Psoas muscle (tissue), 8 donors: ENCODE results near the gene TRPV5. TPM values are rescaled to one million over a fixed set of nuclear protein-coding genes. Genes with fewer than 3 reads are reported as not detected.

Experiments
- ATAC-seq, 4 donors: fragments of 200-7000 bp; cut with Tn5 transposase; one replicate each; pipeline ENCODE4 v1.9.1; 2020; ENCODE audit warnings: moderate library complexity in 3 of 4, mild to moderate bottlenecking in 2 of 4
- DNase-seq, 2 donors: peaks; one replicate each; pipeline ENCODE4 v3.0.0-alpha.2; 2020
- H3K27ac ChIP-seq: fragments of 200-600 bp; one replicate; pipeline ENCODE4 v1.8.0; 2022
- H3K27me3 ChIP-seq, 3 donors: fragments of 200-600 bp in 1 of 3; one replicate each; pipeline versions ENCODE4 v1.6.1 to v1.8.0; 2013 to 2022; ENCODE audit warnings: low read length in 2 of 3, mild to moderate bottlenecking in 2 of 3, moderate library complexity in 1 of 3; ENCODE audit not compliant: insufficient read depth in 3 of 3
- H3K36me3 ChIP-seq, 2 donors: fragments of 200-600 bp in 1 of 2; one replicate each; pipeline versions ENCODE4 v1.6.1 to v1.8.0; 2013 to 2022; ENCODE audit warnings: low read depth in 1 of 2, mild to moderate bottlenecking in 1 of 2, moderate library complexity in 1 of 2; ENCODE audit not compliant: insufficient read depth in 1 of 2
- H3K4me1 ChIP-seq: fragments of 200-600 bp; one replicate; pipeline ENCODE4 v1.8.0; 2022
- H3K4me3 ChIP-seq: fragments of 200-600 bp; one replicate; pipeline ENCODE4 v1.8.0; 2022; ENCODE audit warnings: mild to moderate bottlenecking
- H3K9me3 ChIP-seq: fragments of 200-600 bp; one replicate; pipeline ENCODE4 v1.8.0; 2022
- CTCF ChIP-seq: fragments of 200-600 bp; IDR thresholded peaks from one replicate; pipeline ENCODE4 v1.8.0; 2022; ENCODE audit warnings: antibody characterized with exemption
- WGBS, 3 donors: extraction: QIAGEN DNeasy Blood & Tissue Kit; methylation state at CpG; one replicate each; pipeline versions ENCODE4 v1.1.6 to v1.1.7; 2013; 5-methylcytosine and 5-hydroxymethylcytosine counted together
- intact Hi-C, 2 donors: fragments of 100-400 bp; cut with DNase I; formaldehyde crosslinking; loops; one replicate each; pipeline versions ENCODE4 v1.11.0 to v1.14.2; 2022
- polyA plus RNA-seq, 3 donors: library from polyadenylated mRNA; stranded (reverse); fragments of 200-250 nt; gene quantifications; one replicate each; pipeline ENCODE4 v1.2.3, GENCODE V29; 2013
- total RNA-seq, 4 donors: library from RNA; stranded (reverse); fragmentation: NEBNext Ultra II Directional in 2 of 4; extraction: Animal tissue kit (Norgen Biotek cat#: 25700) in 2 of 4; gene quantifications; one replicate each; pipeline versions ENCODE4 v1.2.1 to v1.2.4, GENCODE V29; 2021 to 2023
- donor health status: healthy with polysubstance abuse.
- donor health status: DM: no; HTN: no; CAD: no; lungs with moderate emphysema.
- donor health status: Bipolar disorder and iron deficiency.
- donor health status: healthy.
- donor health status: DM: yes; HTN: yes; CAD: no.
- donor health status: DM: no; HTN: no; CAD: no.
- donor health status: DM: no; HTN: no; CAD: no.
- donor health status: DM: yes; HTN: yes; CAD: no.

Gene TRPV5
- total and polyA plus RNA-seq, 7 donors: 0.06 TPM; not detected in 6

GRCh38 chr7:142883145-142883544 lies 50.4 kb downstream of the TRPV5 start:
- intact Hi-C loops: no loop called here
- WGBS, 3 donors: 85 to 88% (median 87%) methylated on average over 10 of the region's 10 CpGs
- DNase-seq: no peak
- H3K4me1 ChIP-seq: no peaks in the 10 kb centered on the region
- TF ChIP-seq CTCF: no peak
- H3K36me3 ChIP-seq: no peaks in the 10 kb centered on the region
- H3K4me3 ChIP-seq: no peak overlapping the region
- H3K9me3 ChIP-seq: no peaks in the 10 kb centered on the region
- ATAC-seq: no peak
- H3K27me3 ChIP-seq: peaks cover 0 to 27% (median 13%) of the 10 kb centered on the region in 3 donors
- no peak overlapping the region for H3K27ac ChIP-seq

GRCh38 chr7:142882338-142882678 lies 51.2 kb downstream of the TRPV5 start:
- Histone ChIP-seq H3K36me3 (no peaks in the 10 kb centered on the region), H3K9me3 (no peaks in the 10 kb centered on the region), H3K4me1 (no peaks in the 10 kb centered on the region), H3K27ac (no peak overlapping the region), H3K4me3 (no peak overlapping the region), H3K27me3 (peaks cover 0 to 26% (median 13%) of the 10 kb centered on the region in 3 donors)
- WGBS, 3 donors: 69 to 80% (median 70%) methylated on average over 5 of the region's 5 CpGs
- intact Hi-C loops: no loop called here
- ATAC-seq: no peak
- no peak for TF ChIP-seq CTCF
- no peak for DNase-seq

- 76 to 88% (median 83%) methylated on average over 9 of the region's 9 CpGs for WGBS, 3 donors
- Histone ChIP-seq H3K36me3 (no peaks in the 10 kb centered on the region), H3K27me3 (peaks cover 0 to 22% (median 13%) of the 10 kb centered on the region in 3 donors), H3K9me3 (no peaks in the 10 kb centered on the region), H3K4me1 (no peaks in the 10 kb centered on the region), H3K27ac (no peak overlapping the region), H3K4me3 (no peak overlapping the region)
- no peak for ATAC-seq
- intact Hi-C loops: no loop called here
- no peak for TF ChIP-seq CTCF
- no peak for DNase-seq
Observed at GRCh38 chr7:142881586-142882337, 51.8 kb downstream of the TRPV5 start.

- intact Hi-C loops: no loop called here
- peak; percentile 43 for TF ChIP-seq CTCF
- Histone ChIP-seq H3K4me3 (no peak overlapping the region), H3K9me3 (no peaks in the 10 kb centered on the region), H3K27ac (no peak overlapping the region), H3K4me1 (no peaks in the 10 kb centered on the region), H3K27me3 (peaks cover 0 to 22% (median 11%) of the 10 kb centered on the region in 3 donors), H3K36me3 (no peaks in the 10 kb centered on the region)
- ATAC-seq (no peak), DNase-seq (no peak)
- 32 to 34% (median 32%) methylated on average over 8 of the region's 8 CpGs for WGBS, 3 donors
Observed at GRCh38 chr7:142880876-142881505, 52.6 kb downstream of the TRPV5 start.
